Measurements from ENCODE around the gene KBTBD7. TPM values are rescaled to one million over a fixed set of nuclear protein-coding genes. Genes with fewer than 3 reads are reported as not detected.
"Not testable (repeated sequence)": the region's sequence is repeated elsewhere in the genome, so short reads cannot be mapped to it uniquely, and the experiment has no call there.

The KBTBD7 gene
- total RNA-seq, 2 donors from 2014 or later: 6.1 to 6.2 TPM

DNA sequence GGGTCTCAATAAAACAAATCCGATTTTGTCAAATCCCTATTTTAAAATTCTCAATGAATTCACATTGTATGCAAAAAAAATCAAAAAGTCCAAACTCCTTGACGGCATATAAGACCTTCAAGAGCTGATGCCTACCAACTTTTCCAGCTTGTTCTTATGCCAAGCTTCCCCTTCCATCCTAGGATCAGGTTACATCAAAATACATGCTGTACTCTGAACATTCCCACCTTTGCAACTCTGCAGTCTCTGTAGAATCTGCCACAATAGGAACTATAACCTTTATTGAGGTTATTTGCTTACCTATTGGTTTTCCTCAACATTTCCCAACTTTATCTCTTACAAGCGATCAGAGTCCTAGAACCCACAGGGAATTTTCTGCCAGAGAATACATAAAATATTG, 7.9 kb downstream of the KBTBD7 start:
- DNase-seq (ENCODE audit: low spot score) (no peak), ATAC-seq (ENCODE audit: insufficient number of reproducible peaks, low FRiP score, low read depth) (no peak)
- Histone ChIP-seq H3K9me3 (no peaks in the 10 kb centered on the region), H3K4me3 (no peak overlapping the region), H3K4me1 (ENCODE audit: control insufficient read depth in 1 of 2, low read depth in 2 of 2) (peaks cover 0 to 4% of the 10 kb centered on the region in 2 donors), H3K27me3 (replicated peaks; ENCODE audit: insufficient read depth) (no peaks in the 10 kb centered on the region), H3K27ac (no peak overlapping the region), H3K36me3 (no peaks in the 10 kb centered on the region)
- TF ChIP-seq, protein P1, sequence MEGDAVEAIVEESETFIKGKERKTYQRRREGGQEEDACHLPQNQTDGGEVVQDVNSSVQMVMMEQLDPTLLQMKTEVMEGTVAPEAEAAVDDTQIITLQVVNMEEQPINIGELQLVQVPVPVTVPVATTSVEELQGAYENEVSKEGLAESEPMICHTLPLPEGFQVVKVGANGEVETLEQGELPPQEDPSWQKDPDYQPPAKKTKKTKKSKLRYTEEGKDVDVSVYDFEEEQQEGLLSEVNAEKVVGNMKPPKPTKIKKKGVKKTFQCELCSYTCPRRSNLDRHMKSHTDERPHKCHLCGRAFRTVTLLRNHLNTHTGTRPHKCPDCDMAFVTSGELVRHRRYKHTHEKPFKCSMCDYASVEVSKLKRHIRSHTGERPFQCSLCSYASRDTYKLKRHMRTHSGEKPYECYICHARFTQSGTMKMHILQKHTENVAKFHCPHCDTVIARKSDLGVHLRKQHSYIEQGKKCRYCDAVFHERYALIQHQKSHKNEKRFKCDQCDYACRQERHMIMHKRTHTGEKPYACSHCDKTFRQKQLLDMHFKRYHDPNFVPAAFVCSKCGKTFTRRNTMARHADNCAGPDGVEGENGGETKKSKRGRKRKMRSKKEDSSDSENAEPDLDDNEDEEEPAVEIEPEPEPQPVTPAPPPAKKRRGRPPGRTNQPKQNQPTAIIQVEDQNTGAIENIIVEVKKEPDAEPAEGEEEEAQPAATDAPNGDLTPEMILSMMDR (IDR thresholded peaks at IDR 0.05): no peak

DNA sequence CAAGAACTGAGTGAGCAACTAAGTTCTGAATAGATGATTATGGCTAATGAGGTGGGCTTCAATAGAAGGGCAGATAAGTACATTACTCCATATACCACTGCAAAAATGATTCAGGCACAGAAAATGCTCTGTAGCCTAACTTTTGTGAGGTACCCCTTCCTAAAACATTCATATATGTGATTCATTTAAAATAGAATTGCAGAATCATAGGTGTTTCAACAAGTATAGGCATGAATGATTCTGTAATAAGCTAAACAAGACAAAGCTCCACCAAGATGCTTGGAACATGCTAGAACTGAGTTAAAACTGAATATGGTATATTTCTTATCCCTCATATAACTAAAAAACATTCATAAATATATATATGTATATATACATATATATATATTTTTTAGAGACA, 12.1 kb downstream of the KBTBD7 start:
- Histone ChIP-seq H3K27me3 (replicated peaks; ENCODE audit: insufficient read depth) (no peaks in the 10 kb centered on the region), H3K27ac (no peak overlapping the region), H3K4me3 (no peak overlapping the region), H3K4me1 (ENCODE audit: control insufficient read depth in 1 of 2, low read depth in 2 of 2) (no peaks in the 10 kb centered on the region), H3K36me3 (no peaks in the 10 kb centered on the region), H3K9me3 (no peaks in the 10 kb centered on the region)
- ATAC-seq (ENCODE audit: insufficient number of reproducible peaks, low FRiP score, low read depth) (no peak), DNase-seq (ENCODE audit: low spot score) (no peak)
- TF ChIP-seq, protein P1 (IDR thresholded peaks at IDR 0.05): no peak

DNA sequence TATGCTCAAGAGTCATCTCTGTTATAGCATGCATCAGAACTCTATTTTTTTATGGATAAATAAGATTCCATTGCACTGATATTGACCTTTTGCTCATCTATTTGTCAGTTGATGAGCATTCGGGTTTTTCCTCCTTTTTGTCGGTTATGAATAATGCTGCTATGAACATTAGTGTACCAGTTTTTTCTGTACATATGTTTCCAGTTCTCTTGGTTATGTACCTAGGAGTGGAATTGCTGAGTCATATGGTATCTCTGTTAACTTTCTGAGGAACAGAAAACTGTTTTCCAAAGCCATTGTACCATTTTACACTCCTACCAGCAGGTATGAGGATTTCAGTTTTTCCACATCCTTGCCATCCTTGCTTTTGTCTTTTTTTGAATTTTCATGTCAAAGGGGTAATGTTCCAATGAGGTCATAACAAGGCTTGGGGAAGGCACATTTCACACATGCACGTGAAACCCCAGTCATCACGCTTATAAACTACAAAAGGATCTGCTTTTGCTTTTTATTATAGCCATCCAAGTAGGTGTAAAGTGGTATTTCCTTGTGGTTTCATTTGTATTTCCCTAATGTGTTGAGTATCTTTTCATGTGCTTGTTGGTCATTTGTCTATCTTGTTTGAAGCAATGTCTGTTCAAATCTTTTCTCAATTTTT, 14.6 kb downstream of the KBTBD7 start:
- Histone ChIP-seq H3K36me3 (no peaks in the 10 kb centered on the region), H3K27ac (no peak overlapping the region), H3K4me1 (ENCODE audit: control insufficient read depth in 1 of 2, low read depth in 2 of 2) (no peaks in the 10 kb centered on the region), H3K9me3 (peaks cover 3% of the 10 kb centered on the region), H3K27me3 (replicated peaks; ENCODE audit: insufficient read depth) (no peaks in the 10 kb centered on the region), H3K4me3 (no peak overlapping the region)
- no peak for ATAC-seq (ENCODE audit: insufficient number of reproducible peaks, low FRiP score, low read depth)
- TF ChIP-seq, protein P1 (IDR thresholded peaks at IDR 0.05): no peak
- DNase-seq (ENCODE audit: low spot score): no peak

DNA sequence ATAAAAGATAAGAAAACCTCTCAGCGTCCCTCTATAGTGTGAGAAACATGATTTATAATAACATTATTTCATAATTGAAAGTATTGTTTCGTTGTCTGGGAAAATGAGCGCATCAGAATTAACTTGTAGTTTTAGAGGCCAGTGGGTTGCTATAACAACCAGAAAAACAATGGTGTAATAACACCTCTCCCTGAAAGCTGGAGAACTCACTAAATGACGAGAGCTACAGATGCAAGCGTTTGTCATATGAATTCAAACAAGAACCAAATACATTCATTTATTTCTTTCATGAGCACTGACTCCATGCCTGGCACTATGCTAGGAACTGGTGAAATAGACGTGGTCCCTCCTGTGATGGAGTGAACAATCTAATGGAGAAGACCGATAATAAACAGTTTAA, 16.3 kb downstream of the KBTBD7 start:
- H3K4me3 ChIP-seq: no peak overlapping the region
- DNase-seq (ENCODE audit: low spot score) (no peak), ATAC-seq (ENCODE audit: insufficient number of reproducible peaks, low FRiP score, low read depth) (no peak)
- no peak overlapping the region for H3K27ac ChIP-seq
- H3K27me3 ChIP-seq (replicated peaks; ENCODE audit: insufficient read depth): no peaks in the 10 kb centered on the region
- TF ChIP-seq, protein P1 (IDR thresholded peaks at IDR 0.05): no peak
- peaks cover 3% of the 10 kb centered on the region for H3K9me3 ChIP-seq
- no peaks in the 10 kb centered on the region for H3K4me1 ChIP-seq (ENCODE audit: control insufficient read depth in 1 of 2, low read depth in 2 of 2)
- no peaks in the 10 kb centered on the region for H3K36me3 ChIP-seq

DNA sequence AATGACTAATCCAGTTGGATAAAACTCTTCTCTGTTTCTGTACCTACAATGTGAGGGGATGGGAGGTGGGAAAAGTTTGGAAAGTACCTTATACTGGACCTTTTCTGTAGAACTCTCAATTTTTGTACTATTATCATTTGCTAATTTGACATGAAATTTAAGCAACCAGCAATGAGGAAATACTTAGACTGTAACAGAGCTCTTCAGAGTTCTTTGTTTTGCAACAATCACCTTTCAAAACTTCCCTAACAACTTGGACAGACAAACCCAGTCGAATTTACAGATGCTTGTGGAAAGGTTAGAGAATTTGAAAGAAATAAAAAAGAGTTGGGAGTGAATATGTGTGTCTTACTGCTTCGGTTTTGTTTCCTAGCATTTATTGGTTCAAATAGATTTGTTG, 16.8 kb downstream of the KBTBD7 start:
- Histone ChIP-seq H3K27me3 (replicated peaks; ENCODE audit: insufficient read depth) (no peaks in the 10 kb centered on the region), H3K27ac (no peak overlapping the region), H3K4me1 (ENCODE audit: control insufficient read depth in 1 of 2, low read depth in 2 of 2) (no peaks in the 10 kb centered on the region), H3K36me3 (no peaks in the 10 kb centered on the region), H3K4me3 (no peak overlapping the region), H3K9me3 (peaks cover 3% of the 10 kb centered on the region)
- ATAC-seq (ENCODE audit: insufficient number of reproducible peaks, low FRiP score, low read depth) (no peak), DNase-seq (ENCODE audit: low spot score) (no peak)
- TF ChIP-seq, protein P1 (IDR thresholded peaks at IDR 0.05): no peak

DNA sequence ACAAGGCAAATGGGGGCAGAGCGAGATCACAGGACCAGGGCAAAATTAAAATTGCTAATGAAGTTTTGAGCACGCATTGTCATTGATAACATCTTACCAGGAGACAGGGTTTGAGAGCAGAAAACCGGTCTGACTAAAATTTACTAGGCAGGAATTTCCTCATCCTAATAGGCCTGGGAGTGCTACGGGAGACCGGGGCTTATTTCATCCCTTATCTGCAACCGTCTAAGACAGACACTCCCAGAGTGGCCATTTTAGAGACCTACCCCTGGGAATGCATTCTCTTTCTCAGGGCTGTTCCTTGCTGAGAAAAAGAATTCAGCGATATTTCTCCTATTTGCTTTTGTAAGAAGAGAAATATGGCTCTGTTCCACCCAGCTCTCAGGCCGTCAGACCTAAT, 18.8 kb downstream of the KBTBD7 start:
- H3K4me1 ChIP-seq (ENCODE audit: control insufficient read depth in 1 of 2, low read depth in 2 of 2); H3K36me3 ChIP-seq; H3K27ac ChIP-seq; H3K4me3 ChIP-seq; H3K27me3 ChIP-seq (replicated peaks; ENCODE audit: insufficient read depth); H3K9me3 ChIP-seq; DNase-seq (ENCODE audit: low spot score); ATAC-seq (ENCODE audit: insufficient number of reproducible peaks, low FRiP score, low read depth): not testable (repeated sequence)
